Activated naive CD4-positive, alpha-beta T cell treated with anti-CD3 and anti-CD28 coated beads, Interleukin-2, amount 50 U/mL, for 24 hours (primary cell): ENCODE measurements around the gene YY1AP1.
"Not testable (repeated sequence)": the region's sequence is repeated elsewhere in the genome, so short reads cannot be mapped to it uniquely, and the experiment has no call there.

Experiments used
- H3K27ac Mint-ChIP-seq: one replicate; pipeline ENCODE4 v1.8.0; 2021; ENCODE audit warnings: mild to moderate bottlenecking, mixed read lengths
- H3K27me3 Mint-ChIP-seq: one replicate; pipeline ENCODE4 v1.8.0; 2021; ENCODE audit warnings: mixed read lengths
- H3K36me3 Mint-ChIP-seq: one replicate; pipeline ENCODE4 v1.8.0; 2021; ENCODE audit warnings: mixed read lengths
- H3K4me1 Mint-ChIP-seq: one replicate; pipeline ENCODE4 v1.8.0; 2021; ENCODE audit warnings: mixed read lengths
- H3K4me3 Mint-ChIP-seq: one replicate; pipeline ENCODE4 v1.8.0; 2021; ENCODE audit warnings: mild to moderate bottlenecking, mixed read lengths
- H3K9me3 Mint-ChIP-seq: one replicate; pipeline ENCODE4 v1.8.0; 2021; ENCODE audit warnings: mixed read lengths

The YY1AP1 gene

GRCh38 chr1:155642559-155643180 is 45.9 kb downstream of the YY1AP1 start:
- not testable (repeated sequence) for H3K27me3 Mint-ChIP-seq, H3K4me3 Mint-ChIP-seq, H3K36me3 Mint-ChIP-seq, H3K27ac Mint-ChIP-seq, H3K9me3 Mint-ChIP-seq, H3K4me1 Mint-ChIP-seq

GRCh38 chr1:155640367-155640766 is 48.2 kb downstream of the YY1AP1 start:
- Mint-ChIP-seq H3K36me3 (peaks cover 1% of the 10 kb centered on the region), H3K27me3 (no peaks in the 10 kb centered on the region), H3K4me3 (no peak overlapping the region), H3K4me1 (peaks cover 25% of the 10 kb centered on the region), H3K9me3 (no peaks in the 10 kb centered on the region), H3K27ac (no peak overlapping the region)

- H3K9me3 Mint-ChIP-seq = no peaks in the 10 kb centered on the region
- H3K27me3 Mint-ChIP-seq = no peaks in the 10 kb centered on the region
- H3K4me3 Mint-ChIP-seq = peak overlapping the region; percentile 96
- peak overlapping the region; percentile 95 for H3K27ac Mint-ChIP-seq
- H3K4me1 Mint-ChIP-seq = peaks cover 25% of the 10 kb centered on the region
- H3K36me3 Mint-ChIP-seq = no peaks in the 10 kb centered on the region
Observed at GRCh38 chr1:155636397-155637153, 52.0 kb downstream of the YY1AP1 start.

- H3K9me3 Mint-ChIP-seq, H3K27me3 Mint-ChIP-seq, H3K4me3 Mint-ChIP-seq, H3K27ac Mint-ChIP-seq, H3K36me3 Mint-ChIP-seq, H3K4me1 Mint-ChIP-seq: not testable (repeated sequence)
Observed at GRCh38 chr1:155626428-155626827, 62.1 kb downstream of the YY1AP1 start.

GRCh38 chr1:155623357-155623756 is 65.2 kb downstream of the YY1AP1 start:
- no peak overlapping the region for H3K27ac Mint-ChIP-seq
- no peaks in the 10 kb centered on the region for H3K36me3 Mint-ChIP-seq
- H3K4me1 Mint-ChIP-seq = peaks cover 4% of the 10 kb centered on the region
- H3K9me3 Mint-ChIP-seq = no peaks in the 10 kb centered on the region
- no peaks in the 10 kb centered on the region for H3K27me3 Mint-ChIP-seq
- no peak overlapping the region for H3K4me3 Mint-ChIP-seq

- no peaks in the 10 kb centered on the region for H3K9me3 Mint-ChIP-seq
- H3K27me3 Mint-ChIP-seq = no peaks in the 10 kb centered on the region
- H3K36me3 Mint-ChIP-seq = no peaks in the 10 kb centered on the region
- no peak overlapping the region for H3K27ac Mint-ChIP-seq
- no peak overlapping the region for H3K4me3 Mint-ChIP-seq
- H3K4me1 Mint-ChIP-seq = peaks cover 4% of the 10 kb centered on the region
Observed at GRCh38 chr1:155622191-155622590, 66.4 kb downstream of the YY1AP1 start.

GRCh38 chr1:155613226-155613625 is 75.3 kb downstream of the YY1AP1 start:
- not testable (repeated sequence) for H3K4me1 Mint-ChIP-seq, H3K27me3 Mint-ChIP-seq, H3K36me3 Mint-ChIP-seq, H3K9me3 Mint-ChIP-seq, H3K27ac Mint-ChIP-seq
- H3K4me3 Mint-ChIP-seq = peak overlapping the region; percentile 42

GRCh38 chr1:155610257-155610647 is 78.3 kb downstream of the YY1AP1 start:
- not testable (repeated sequence) for H3K27me3 Mint-ChIP-seq, H3K36me3 Mint-ChIP-seq, H3K27ac Mint-ChIP-seq, H3K9me3 Mint-ChIP-seq, H3K4me1 Mint-ChIP-seq
- H3K4me3 Mint-ChIP-seq = peak overlapping the region; percentile 93

- Mint-ChIP-seq H3K27me3 (no peaks in the 10 kb centered on the region), H3K36me3 (peaks cover 9% of the 10 kb centered on the region), H3K27ac (peak within 1 kb of the TSS; percentile 95), H3K4me1 (peaks cover 9% of the 10 kb centered on the region), H3K9me3 (no peaks in the 10 kb centered on the region), H3K4me3 (peak within 1 kb of the TSS; percentile 93)
Observed at GRCh38 chr1:155609515-155610256, 78.9 kb downstream of the YY1AP1 start, which contains the start of gene MSTO1. Gene MSTO1 (plus strand): TSS chr1:155610218. CDS start chr1:155610249, 31 bp downstream.
